Stimulated activated CD8-positive, alpha-beta memory T cell treated with anti-CD3 and anti-CD28 coated beads, Interleukin-15, amount 100 ng/mL, for 1 hour (primary cell): ENCODE results near the gene OR1F1.
A peak's percentile ranks its signal among the peaks of the same experiment; 100 is the strongest.
"Not testable (repeated sequence)": the region's sequence is repeated elsewhere in the genome, so short reads cannot be mapped to it uniquely, and the experiment has no call there.

Source experiments
- DNase-seq: peaks from one replicate; pipeline ENCODE4 v3.0.0-alpha.2; 2020; ENCODE audit warnings: low read depth

OR1F1 gene

DNA sequence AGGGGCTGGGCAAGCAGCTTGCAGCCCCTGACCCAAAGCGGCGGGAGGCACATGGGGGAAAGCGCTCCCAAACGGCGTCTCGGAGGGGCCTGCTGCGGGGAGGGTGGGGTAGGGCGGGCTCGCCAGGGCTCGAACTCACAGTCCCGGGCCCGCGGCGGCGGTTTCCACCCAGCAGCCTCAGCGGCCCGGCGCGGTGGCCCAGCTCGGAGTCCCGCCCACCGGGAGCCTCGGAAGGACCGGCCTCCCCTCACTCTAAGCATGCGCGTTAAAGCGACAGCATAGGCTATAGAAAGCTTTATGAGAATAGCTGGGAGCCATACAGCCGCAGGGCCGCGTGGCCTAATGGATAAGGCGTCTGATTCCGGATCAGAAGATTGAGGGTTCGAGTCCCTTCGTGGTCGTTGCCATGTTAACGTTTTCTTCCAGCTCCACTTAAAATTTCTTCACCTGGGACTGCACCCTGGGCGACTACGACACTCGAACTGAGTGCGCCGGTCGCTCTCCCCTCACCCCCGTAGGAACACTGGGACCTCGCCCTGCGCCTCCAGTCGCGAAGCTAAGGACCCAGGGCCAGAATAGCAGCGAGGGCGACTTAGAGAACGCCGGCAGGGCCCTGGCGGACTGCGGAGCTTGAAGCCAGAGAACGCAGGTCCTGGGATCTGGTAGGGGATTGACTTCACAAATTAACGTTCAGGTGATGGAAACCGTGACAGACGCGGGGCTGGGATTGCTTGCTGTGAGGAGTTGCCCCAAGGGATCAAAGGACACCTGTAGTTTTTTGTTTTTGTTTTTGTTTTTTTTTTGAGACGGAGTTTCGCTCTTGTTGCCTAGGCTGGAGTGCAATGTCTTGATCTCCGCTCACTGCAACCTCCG, 37.4 kb upstream of the OR1F1 start:
- peak; percentile 98 for DNase-seq

DNA sequence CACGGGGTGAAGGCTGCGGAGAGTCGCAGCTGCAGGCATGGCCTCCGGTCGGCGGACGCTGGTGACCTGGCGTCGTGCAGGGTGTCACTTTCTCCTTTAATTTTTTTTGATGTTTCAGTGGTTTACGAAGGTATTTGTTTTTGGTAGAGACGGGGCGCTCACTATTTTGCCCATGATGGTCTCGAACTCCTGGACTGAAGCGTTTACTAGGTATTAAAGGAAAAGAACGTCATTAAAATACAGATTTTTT, 36.1 kb upstream of the OR1F1 start:
- no peak for DNase-seq

DNA sequence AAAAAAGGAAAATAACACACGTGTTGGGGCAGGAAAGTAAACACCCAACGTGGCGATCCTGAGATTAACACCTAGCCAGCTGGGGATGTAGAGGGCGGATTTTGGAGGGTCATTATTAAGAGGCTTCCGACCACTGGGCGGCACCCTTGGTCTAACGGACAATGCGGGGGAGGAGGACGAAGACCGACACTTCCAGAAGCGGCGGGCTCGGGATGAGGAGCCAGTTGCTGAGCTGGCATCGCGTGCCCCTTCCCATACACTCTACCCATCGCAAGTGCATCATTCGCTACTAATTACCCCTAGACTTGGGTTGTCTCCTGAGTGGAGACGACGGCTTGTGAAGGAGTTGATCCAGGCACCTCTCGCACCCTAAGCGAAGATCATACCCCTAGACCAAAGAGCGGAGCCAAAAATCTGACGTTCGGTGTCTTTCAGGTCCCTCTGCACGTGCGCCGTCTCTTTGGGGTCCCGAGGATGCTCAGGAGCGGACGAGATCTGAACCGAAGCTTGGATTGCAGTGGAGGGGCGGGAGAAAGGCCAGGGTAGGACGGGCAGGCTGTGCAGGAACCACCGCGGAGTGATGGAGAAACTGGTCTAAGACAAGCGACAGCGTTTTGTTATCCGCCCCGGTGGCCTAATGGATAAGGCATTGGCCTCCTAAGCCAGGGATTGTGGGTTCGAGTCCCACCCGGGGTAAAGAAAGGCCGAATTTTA, 35.6 kb upstream of the OR1F1 start:
- DNase-seq = peak; percentile 55

DNA sequence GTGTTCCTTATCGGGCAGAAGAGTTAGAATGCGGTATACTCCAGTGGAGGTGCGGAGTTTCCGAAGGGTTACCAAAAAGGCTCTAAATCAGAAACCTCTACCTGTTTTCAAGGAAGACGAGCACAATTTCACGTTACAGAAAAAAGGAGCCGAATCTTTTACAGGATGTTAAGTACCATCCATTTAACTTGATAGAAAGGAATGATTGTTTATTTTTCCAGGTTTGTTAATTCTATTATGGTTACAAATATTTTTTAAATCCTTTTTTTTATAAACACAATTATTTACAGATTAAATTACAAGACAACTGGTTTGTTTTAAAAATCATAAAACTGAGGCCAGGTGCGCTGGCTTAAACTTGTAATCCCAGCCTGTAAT, 35.0 kb upstream of the OR1F1 start:
- no peak for DNase-seq

DNA sequence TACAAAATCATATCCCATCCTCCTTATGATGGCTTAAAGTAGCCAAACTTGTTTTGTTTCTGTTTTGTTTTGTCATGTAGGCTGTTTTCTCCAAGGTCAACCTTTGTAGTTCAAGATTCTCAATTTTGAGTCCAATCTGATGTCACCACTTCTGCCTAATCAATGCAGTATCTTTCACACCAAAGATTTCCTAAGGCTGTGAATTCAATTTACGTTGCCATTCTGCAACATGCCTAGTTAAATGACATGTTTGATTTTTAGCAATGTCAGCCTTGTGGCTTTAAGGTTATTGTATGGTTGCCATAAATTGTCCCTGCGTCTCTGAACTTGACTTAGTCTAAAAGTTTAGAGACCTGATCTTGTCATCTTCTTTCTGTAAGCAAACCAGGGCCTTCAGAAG, 32.8 kb upstream of the OR1F1 start:
- no peak for DNase-seq

DNA sequence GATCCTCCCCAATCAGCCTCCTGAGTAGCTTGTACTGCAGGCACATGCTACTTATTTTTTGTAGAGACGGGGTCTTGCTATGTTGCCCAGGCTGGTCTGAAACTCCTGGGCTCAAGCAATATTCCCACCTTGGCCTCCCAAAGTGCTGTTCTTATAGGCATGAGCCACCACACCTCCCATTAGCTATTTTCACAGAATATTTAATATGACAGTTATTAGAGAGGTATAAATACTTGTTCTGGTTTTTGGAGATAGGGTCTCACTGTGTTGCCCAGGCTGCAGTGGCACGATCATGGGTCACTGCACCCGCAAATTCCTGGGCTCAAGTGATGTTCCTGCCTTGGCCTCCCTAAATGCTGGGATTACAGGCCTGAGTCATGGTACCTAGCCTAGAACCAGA, 32.0 kb upstream of the OR1F1 start:
- DNase-seq = no peak

DNA sequence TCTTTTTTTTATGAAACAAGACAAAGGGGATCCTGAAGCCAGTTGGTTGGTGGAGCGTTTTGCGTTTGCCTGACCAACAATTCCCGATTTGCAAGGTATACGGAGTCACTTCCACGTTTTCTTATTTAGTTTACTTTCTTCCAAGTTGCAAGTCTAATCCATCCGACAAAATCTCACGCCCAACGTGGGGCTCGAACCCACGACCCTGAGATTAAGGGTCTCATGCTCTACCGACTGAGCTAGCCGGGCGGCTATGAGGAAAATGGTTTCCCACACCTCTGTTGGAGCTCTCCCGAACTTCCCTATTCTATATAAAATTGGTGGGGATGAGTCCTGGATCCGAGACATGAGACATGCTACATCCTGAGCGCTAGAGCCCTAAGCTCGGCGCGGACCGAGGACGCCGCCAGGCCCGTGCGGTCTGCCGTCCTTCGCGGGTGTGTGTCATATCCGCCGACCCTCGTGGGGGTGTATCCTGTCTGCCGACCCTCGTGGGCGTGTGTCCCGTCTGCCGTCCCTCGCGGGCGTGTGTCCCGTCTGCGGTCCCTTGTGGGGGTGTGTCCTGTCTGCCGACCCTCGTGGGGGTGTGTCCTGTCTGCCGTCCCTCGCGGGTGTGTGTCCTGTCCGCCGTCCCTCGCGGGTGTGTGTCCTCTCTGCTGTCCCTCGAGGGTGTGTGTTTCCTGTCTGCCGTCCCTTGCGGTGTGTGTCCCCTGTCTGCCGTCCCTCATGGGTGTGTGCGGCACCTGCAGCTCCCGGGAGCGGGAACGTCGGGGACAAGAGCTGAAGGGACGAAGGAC, 30.6 kb upstream of the OR1F1 start:
- peak; percentile 20 for DNase-seq

DNA sequence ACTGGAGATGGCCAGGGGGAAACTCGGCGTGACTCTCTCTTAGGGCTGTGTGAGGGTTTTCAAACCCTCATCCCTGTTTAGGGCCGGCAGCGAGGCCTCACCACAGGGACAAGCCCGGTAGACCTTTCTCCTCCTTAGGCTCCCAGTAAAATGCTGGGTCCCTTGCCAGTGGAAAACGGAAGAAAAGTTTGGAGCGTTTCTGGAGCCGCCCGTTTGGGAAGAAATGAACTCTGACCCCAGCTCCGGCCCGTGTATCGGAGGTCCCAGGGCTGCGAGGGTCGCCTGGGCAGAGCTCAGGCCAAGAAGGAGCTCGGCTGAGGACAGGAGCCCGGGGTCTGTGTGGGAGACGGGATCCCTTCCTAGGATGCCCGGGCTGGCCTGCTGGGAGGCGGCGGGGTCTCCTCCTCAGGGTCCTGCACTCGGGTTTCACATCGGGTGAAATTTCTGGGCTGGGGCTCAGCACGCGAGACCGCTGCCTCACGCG, 29.9 kb upstream of the OR1F1 start:
- no peak for DNase-seq

DNA sequence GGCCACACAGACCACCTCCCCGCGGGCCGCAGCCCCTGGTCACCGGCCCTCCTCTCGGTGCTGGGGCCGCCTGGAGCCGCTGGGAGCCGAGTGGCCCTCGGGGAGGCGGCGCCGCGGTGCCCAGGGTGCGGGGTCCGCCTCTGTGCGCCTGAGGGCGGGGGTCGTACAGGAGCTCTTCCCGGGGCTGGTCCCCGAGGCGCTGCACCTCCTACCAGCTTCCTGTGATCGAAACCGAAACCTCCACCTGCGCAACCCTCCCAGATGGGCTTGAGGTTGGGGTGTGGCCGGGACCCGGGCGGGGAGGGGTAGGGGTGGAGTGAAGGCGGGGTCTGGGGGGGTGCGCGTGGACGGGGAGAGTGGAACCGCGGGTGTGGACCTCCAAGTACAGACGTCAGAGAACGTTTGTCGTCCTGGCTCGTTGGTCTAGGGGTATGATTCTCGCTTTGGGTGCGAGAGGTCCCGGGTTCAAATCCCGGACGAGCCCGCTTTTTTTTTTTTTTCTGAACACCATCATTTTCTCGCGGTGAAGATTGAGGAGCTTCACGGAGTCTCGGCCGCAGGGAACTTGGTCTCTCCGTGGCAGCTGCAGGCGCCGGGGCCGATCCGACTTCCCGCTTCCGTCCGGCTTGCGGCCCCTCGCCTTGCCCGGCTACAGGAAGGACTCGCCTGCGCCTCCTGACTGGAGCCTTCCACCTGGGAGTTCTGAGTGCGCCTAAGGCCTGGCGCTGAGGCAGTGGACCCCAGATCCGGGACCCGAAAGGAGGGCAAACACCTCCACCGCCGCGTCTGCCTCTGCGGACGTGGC, 29.3 kb upstream of the OR1F1 start:
- DNase-seq = peak; percentile 91

DNA sequence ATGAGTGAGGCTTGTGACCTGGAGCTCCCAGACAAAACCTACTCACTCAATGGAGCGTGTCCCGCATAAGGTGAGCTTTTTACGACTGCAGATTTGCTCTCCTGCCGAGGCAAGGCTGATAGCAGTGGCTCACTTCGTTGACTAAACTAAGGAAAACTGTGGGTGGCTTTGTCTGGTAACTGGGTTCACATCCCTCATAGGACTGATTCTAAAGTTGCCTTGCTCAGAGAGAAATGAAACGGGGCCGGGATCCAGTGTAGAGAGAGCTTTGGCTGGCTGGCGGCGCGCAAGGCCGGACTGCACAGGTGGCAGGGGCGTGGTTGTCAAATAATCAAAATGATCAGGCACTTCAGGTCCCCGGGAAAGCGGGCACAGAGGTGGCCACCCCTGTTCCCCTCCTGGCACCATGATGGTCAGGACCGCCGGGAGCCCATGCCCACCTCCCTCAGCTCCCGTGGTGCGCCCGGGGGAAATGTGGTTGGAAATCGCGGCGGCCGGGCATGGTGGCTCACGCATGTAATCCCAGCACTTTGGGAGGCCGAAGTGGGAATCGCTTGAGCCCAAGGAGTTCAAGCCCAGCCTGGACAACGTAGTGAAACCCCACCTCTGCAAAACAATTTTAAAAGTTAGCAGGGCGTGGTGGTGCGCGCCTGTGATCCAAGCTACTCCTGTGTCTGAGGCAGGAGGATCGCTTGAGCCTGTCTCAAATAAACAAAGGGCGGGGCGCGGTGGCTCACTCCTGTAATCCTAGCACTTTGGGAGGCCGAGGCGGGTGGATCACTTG, 26.6 kb upstream of the OR1F1 start:
- no peak for DNase-seq

DNA sequence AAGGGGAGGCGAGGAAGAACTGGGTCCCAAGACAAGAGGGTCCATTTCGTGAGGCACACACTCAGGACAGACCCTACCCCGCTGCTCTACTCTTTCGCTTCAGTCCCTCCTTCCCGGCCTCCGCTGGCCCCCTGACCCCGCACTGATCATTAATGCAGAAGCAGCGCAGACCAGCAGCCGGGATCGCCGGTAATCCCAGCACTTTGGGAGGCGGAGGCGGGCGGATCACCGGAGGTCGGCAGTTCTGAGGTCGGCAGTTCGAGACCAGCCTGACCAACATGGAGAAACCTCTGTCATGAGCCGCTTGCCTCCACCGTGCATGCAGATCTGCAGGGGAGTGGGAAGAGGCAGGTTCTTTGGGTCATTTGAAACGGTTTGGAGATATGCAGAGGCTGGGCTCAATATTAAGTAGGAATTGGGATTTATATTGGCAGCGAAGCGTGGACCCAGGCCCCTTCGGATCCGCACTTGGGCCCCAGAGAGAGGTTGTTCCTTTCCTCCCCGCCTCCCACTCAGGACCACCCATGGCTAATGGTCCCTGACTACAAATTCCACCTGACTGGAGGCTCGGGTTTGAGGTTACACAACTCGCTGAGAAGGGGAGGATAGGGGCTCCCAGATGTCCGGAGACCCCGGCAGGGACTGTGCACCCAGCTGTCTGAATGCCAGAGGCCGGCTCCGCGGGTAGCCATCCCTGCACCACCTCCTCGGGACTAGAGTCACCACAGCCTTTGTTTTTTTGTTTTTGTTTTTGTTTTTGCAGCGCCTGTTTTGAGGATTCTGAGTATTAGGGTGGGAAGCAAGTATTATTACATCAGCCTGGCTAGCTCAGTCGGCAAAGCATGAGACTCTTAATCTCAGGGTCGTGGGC, 23.6 kb upstream of the OR1F1 start:
- no peak for DNase-seq

DNA sequence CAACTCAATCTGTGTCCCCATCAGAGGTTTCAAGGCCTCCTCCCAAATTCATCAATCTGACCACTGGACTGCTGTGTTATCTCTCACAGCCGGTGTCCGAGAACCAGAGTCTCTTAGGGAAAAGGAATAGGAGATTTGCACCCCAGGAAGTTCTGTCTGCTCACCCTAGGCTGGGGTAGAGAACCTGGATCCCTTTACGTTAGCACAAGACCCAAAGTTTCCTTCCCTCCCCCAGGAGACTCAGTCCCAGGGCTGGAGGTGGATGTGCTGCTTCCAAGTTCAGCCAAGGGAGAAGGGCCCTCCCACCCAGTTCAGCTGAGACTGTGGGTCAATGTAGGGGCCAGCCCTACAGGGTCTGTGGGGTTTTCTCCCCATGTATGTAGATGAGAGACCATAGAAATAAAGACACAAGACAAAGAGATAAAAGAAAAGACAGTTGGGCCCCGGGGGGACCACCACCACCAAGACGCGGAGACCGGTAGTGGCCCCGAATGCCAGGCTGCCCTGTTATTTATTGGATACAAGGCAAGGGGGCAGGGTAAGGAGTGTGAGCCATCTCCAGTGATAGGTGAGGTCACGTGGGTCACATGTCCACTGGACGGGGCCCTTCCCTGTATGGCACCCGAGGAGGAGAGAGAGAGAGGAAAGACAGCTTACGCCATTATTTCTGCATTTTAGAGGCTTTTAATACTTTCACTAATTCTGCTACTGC, 22.7 kb upstream of the OR1F1 start:
- no peak for DNase-seq

DNA sequence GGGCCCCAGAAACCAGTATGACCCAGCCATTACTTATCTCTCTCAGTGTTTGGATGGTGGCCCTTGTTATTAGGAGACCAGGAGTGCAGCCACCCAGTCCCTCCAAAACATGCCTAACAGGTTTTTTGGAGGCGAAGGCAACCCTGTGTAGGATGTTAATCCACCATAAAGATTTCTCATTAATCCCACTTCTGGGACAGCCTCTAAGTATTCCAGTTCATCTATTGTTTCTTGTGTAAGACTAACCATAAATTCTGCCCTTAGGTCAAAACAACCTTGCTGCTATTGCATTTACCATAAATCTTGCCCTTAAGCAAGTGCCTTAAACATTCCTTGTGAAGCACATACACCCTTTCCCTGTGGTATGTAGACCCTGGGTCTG, 21.5 kb upstream of the OR1F1 start:
- no peak for DNase-seq

DNA sequence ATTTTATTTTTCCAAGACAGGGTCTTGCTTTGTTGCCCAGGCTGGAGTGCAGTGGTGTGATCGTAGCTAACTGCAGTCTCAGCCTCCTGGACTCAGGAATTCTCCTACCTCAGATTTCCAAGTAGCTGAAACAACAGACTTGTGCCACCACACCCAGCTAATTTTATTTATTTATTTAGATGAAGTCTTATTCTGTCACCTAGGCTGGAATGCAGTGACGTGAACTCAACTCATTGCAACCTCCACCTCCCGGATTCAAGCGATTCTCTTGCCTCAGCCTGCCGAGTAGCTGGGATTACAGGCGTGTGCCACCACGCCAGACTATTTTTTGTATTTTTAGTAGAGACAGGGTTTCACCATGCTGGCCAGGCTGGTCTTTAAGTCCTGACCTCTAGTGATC, 19.3 kb upstream of the OR1F1 start:
- DNase-seq = not testable (repeated sequence)

DNA sequence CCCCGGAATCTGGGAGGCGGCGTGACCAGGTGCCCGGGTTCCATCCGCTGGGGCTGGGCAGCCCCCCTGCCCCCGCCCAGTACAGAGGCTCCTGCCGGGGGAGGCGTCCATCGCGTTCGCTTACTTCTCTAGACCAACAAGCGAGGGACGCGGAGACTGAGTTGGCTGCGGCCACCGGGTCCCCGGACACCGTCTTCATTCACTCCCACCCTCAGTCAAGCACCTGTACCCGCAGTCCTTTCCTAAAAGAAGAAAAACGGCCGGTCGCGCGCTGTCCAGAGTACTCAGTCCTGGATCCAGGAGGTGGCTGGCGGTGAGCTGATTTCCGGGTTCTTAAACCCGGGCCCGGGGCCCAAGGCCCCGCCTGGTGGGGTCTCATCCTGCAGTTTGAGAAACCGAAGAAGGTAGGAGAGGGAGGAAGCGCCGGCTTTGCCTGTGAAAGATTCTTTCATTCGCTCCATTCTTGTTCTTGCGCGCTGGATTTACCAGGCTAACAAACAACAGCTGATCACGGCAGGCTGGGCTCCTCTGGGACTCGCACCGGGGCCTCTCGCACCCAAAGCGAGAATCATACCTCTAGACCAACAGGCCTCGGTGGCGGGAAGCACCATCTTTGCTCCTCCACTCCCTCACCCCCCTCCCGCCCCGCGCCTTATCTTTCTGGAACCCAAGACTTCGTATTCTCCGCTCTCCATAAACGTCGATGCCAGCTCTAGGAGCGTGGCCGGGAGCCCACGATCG, 17.4 kb upstream of the OR1F1 start:
- no peak for DNase-seq

DNA sequence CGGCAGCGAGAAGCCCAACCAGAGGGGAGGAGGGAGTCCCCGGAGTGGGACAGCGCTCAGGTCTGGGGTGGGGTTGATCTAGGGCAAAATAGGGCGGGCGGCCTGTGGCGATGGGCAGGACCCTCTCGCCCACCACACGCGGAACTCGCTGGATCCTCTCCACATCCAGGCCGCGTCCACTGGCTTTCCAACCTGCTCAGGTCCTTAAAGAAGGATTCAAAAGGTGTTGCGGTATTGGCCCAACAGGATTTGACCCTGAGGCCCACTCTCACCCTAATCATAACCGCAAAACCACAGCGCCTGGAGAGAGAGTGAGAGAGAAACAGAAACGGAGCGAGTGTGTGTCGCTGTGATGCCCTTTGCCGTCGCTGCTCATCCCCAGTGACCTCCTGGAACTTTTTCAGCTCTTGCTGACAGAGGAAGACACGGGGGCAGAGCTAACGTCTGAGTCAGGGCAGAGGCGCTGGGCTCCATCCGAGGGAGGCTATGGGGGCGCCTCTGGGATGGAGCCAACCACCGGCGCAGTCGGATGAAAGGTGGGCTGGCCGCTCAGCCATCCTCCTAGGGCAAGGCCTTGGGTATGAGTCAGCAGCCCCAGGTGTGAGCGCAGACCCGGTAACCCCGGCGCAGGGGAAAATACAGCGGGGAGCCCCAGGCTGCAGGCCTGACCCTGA, 16.7 kb upstream of the OR1F1 start:
- no peak for DNase-seq

DNA sequence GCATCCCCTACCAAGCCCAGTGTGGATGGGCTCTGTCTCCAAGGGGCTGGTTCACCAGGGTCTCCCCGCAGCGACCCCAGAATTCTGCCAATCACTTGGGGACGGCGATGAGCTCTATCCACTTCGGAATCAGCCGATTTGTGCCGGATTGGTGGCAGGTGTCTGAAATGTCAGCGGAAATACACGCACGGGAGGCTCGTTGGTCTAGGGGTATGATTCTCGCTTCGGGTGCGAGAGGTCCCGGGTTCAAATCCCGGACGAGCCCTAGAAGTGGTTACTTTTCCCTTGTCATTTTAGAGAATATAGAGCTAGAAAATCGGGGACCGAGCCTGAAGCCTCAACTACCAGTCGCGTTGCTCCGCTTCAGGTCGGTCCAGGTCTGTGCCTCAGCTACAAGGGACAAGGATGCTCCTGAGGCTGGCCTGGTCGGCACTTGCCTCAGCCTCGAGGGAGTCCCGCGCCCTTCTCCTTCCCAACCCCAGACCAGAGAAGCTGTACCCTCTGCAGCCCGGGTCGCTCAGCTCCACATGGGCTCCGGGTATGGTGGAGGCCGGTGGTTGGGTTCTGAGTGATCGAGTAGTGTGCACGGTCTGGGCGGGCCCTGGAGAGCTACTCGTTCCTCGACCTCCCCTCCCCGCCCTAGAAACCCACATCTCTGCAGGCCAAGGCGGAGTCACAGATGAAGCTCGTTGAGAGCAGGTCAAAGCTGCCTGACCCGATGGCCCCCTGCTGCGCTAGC, 16.0 kb upstream of the OR1F1 start:
- DNase-seq = no peak
